GM18502 (cell line): ENCODE data around the gene NEK6.

Experiments used
- ATAC-seq: cut with Tn5 transposase; IDR thresholded peaks from one replicate; pipeline ENCODE4 v1.9.1; 2021; ENCODE audit warnings: mild to moderate bottlenecking; ENCODE audit not compliant: unreplicated experiment, poor library complexity

Gene NEK6

GRCh38 chr9:124293718-124294506 lies 36.2 kb downstream of the NEK6 start:
- ATAC-seq = no peak

GRCh38 chr9:124295159-124295794 lies 37.5 kb downstream of the NEK6 start:
- no peak for ATAC-seq

GRCh38 chr9:124296094-124296493 lies 38.3 kb downstream of the NEK6 start:
- ATAC-seq = no peak

- ATAC-seq = no peak
Measured at GRCh38 chr9:124296796-124297550, 39.2 kb downstream of the NEK6 start.

GRCh38 chr9:124297551-124297901 lies 39.8 kb downstream of the NEK6 start:
- no peak for ATAC-seq

GRCh38 chr9:124297915-124298645 lies 40.3 kb downstream of the NEK6 start:
- no peak for ATAC-seq

- ATAC-seq = no peak
Measured at GRCh38 chr9:124298646-124299235, 41.0 kb downstream of the NEK6 start.

- no peak for ATAC-seq
Measured at GRCh38 chr9:124299515-124300090, 41.9 kb downstream of the NEK6 start.

GRCh38 chr9:124300312-124300711 lies 42.6 kb downstream of the NEK6 start:
- ATAC-seq = no peak

- no peak for ATAC-seq
Measured at GRCh38 chr9:124302921-124303320, 45.2 kb downstream of the NEK6 start.

- no peak for ATAC-seq
Measured at GRCh38 chr9:124303762-124304161, 46.0 kb downstream of the NEK6 start.

- ATAC-seq = no peak
Measured at GRCh38 chr9:124304285-124304684, 46.5 kb downstream of the NEK6 start.

- ATAC-seq = no peak
Measured at GRCh38 chr9:124306098-124306735, 48.5 kb downstream of the NEK6 start.

GRCh38 chr9:124307379-124308030 lies 49.8 kb downstream of the NEK6 start:
- ATAC-seq = no peak

- no peak for ATAC-seq
Measured at GRCh38 chr9:124308606-124309491, 51.1 kb downstream of the NEK6 start.

GRCh38 chr9:124309667-124310084 lies 51.9 kb downstream of the NEK6 start:
- no peak for ATAC-seq

GRCh38 chr9:124311283-124311682 lies 53.5 kb downstream of the NEK6 start:
- no peak for ATAC-seq
